K562 (cell line): Measurements from ENCODE around the gene ANKRD24.

Source experiments
- CREB5 ChIP-seq: fragments of 250-450 bp; sonication (Bioruptor Pico); IDR thresholded peaks from 2 replicates; pipeline ENCODE4 v1.5.0; 2020; ENCODE audit warnings: mild to moderate bottlenecking
- ETS1 ChIP-seq: conservative IDR thresholded peaks from 2 replicates; pipeline ENCODE4 v1.6.1; 2011; ENCODE audit warnings: low read depth, mild to moderate bottlenecking, low read length; ENCODE audit not compliant: control insufficient read depth
- HDGF ChIP-seq: fragments of 450-650 bp; IDR thresholded peaks from 2 replicates; pipeline ENCODE4 v1.6.1; 2016
- LEF1 ChIP-seq: fragments of 450-650 bp; IDR thresholded peaks from 2 replicates; pipeline ENCODE4 v1.6.1; 2016; ENCODE audit warnings: mild to moderate bottlenecking
- POLR2AphosphoS5 ChIP-seq: IDR thresholded peaks from 2 replicates; pipeline ENCODE4 v1.6.1; 2011; ENCODE audit warnings: mild to moderate bottlenecking, low read depth, low read length, moderate library complexity; ENCODE audit not compliant: control insufficient read depth, insufficient read depth
- PTRF ChIP-seq: fragments of 450-650 bp; IDR thresholded peaks from 2 replicates; pipeline ENCODE4 v1.6.1; 2016; ENCODE audit warnings: mild to moderate bottlenecking, missing genetic modification characterization, missing compliant biosample characterization
- PYGO2 ChIP-seq: fragments of 450-650 bp; IDR thresholded peaks from 2 replicates; pipeline ENCODE4 v1.6.1; 2016; ENCODE audit warnings: mild to moderate bottlenecking, missing genetic modification characterization, moderate library complexity, missing compliant biosample characterization
- SP1 ChIP-seq: sonication (generic); formaldehyde crosslinking; IDR thresholded peaks from 2 replicates; pipeline ENCODE4 v1.8.1; 2022; ENCODE audit warnings: mild to moderate bottlenecking, missing genetic modification reagents

GRCh38 chr19:4171676-4172075 lies 10.8 kb upstream of the ANKRD24 start:
- no peak for TF ChIP-seq PYGO2 (tag)
- no peak for TF ChIP-seq HDGF
- TF ChIP-seq POLR2AphosphoS5, result no peak
- TF ChIP-seq PTRF (tag), result no peak
- TF ChIP-seq ETS1, result no peak
- TF ChIP-seq LEF1, result no peak
- no peak for TF ChIP-seq CREB5
- TF ChIP-seq SP1 (CRISPR knock-in tag), result no peak
